Measurements from ENCODE around the gene CXCL9. TPM values are rescaled to one million over a fixed set of nuclear protein-coding genes. Genes with fewer than 3 reads are reported as not detected.
"Not testable (repeated sequence)": the region's sequence is repeated elsewhere in the genome, so short reads cannot be mapped to it uniquely, and the experiment has no call there.

Gene CXCL9
- polyA plus RNA-seq (ENCODE audit: insufficient read length in 3 of 3): under 1 TPM; 0.06 to 0.13 (median 0.12) TPM

- DNase-seq (ENCODE audit: low read depth in 3 of 3, low spot score in 2 of 3): no peak
These were observed at the start of gene CXCL9 for GRCh38 chr4:76007089-76007862. Gene CXCL9, minus strand, starts transcription at chr4:76007509. Its CDS starts 60 bp downstream, at chr4:76007449.

- DNase-seq (ENCODE audit: low read depth in 3 of 3, low spot score in 2 of 3): no peak
These were observed 48.1 kb upstream of the CXCL9 start for GRCh38 chr4:76055421-76055820.

- DNase-seq (ENCODE audit: low read depth in 3 of 3, low spot score in 2 of 3): no peak
These were observed 47.7 kb upstream of the CXCL9 start for GRCh38 chr4:76055016-76055415.

- DNase-seq (ENCODE audit: low read depth in 3 of 3, low spot score in 2 of 3): no peak
These were observed 46.4 kb upstream of the CXCL9 start for GRCh38 chr4:76053730-76054129.

GRCh38 chr4:76050560-76051050, 43.3 kb upstream of the CXCL9 start:
- DNase-seq (ENCODE audit: low read depth in 3 of 3, low spot score in 2 of 3): not testable (repeated sequence)

- DNase-seq (ENCODE audit: low read depth in 3 of 3, low spot score in 2 of 3): not testable (repeated sequence)
These were observed 42.6 kb upstream of the CXCL9 start for GRCh38 chr4:76049860-76050416.

- DNase-seq (ENCODE audit: low read depth in 3 of 3, low spot score in 2 of 3): not testable (repeated sequence)
These were observed 37.4 kb upstream of the CXCL9 start for GRCh38 chr4:76044686-76045085.

- not testable (repeated sequence) for DNase-seq (ENCODE audit: low read depth in 3 of 3, low spot score in 2 of 3)
These were observed 36.0 kb upstream of the CXCL9 start for GRCh38 chr4:76043306-76043705.

GRCh38 chr4:76042241-76042998, 35.1 kb upstream of the CXCL9 start:
- not testable (repeated sequence) for DNase-seq (ENCODE audit: low read depth in 3 of 3, low spot score in 2 of 3)

- DNase-seq (ENCODE audit: low read depth in 3 of 3, low spot score in 2 of 3): no peak
These were observed 29.5 kb upstream of the CXCL9 start for GRCh38 chr4:76036855-76037254.

GRCh38 chr4:76035799-76036380, 28.6 kb upstream of the CXCL9 start, which contains the start of gene CXCL11:
Gene CXCL11, minus strand, starts transcription at chr4:76036070. Its CDS starts 83 bp downstream, at chr4:76035987.
- DNase-seq (ENCODE audit: low read depth in 3 of 3, low spot score in 2 of 3): no peak

- no peak for DNase-seq (ENCODE audit: low read depth in 3 of 3, low spot score in 2 of 3)
These were observed 27.8 kb upstream of the CXCL9 start for GRCh38 chr4:76035141-76035540.

GRCh38 chr4:76029300-76029699, 22.0 kb upstream of the CXCL9 start:
- DNase-seq (ENCODE audit: low read depth in 3 of 3, low spot score in 2 of 3): no peak

GRCh38 chr4:76028350-76028765, 21.0 kb upstream of the CXCL9 start:
- DNase-seq (ENCODE audit: low read depth in 3 of 3, low spot score in 2 of 3): peak in 1 of 3 donors; percentile 10

GRCh38 chr4:76024065-76024464, 16.8 kb upstream of the CXCL9 start:
- no peak for DNase-seq (ENCODE audit: low read depth in 3 of 3, low spot score in 2 of 3)

GRCh38 chr4:76023389-76023788, 16.1 kb upstream of the CXCL9 start, which contains the start of gene CXCL10:
Gene CXCL10, minus strand, starts transcription at chr4:76023497. Its CDS starts 66 bp downstream, at chr4:76023431.
- no peak for DNase-seq (ENCODE audit: low read depth in 3 of 3, low spot score in 2 of 3)

GRCh38 chr4:76022677-76023076, 15.4 kb upstream of the CXCL9 start:
- no peak for DNase-seq (ENCODE audit: low read depth in 3 of 3, low spot score in 2 of 3)

- no peak for DNase-seq (ENCODE audit: low read depth in 3 of 3, low spot score in 2 of 3)
These were observed 14.7 kb upstream of the CXCL9 start for GRCh38 chr4:76022031-76022430.

- no peak for DNase-seq (ENCODE audit: low read depth in 3 of 3, low spot score in 2 of 3)
These were observed 9.9 kb upstream of the CXCL9 start for GRCh38 chr4:76017056-76017686.

GRCh38 chr4:76016393-76016792, 9.1 kb upstream of the CXCL9 start:
- DNase-seq (ENCODE audit: low read depth in 3 of 3, low spot score in 2 of 3): no peak

Measured in right renal cortex interstitium (tissue), 3 donors.